ENCODE data around the gene AKT3.

Gene AKT3

DNA sequence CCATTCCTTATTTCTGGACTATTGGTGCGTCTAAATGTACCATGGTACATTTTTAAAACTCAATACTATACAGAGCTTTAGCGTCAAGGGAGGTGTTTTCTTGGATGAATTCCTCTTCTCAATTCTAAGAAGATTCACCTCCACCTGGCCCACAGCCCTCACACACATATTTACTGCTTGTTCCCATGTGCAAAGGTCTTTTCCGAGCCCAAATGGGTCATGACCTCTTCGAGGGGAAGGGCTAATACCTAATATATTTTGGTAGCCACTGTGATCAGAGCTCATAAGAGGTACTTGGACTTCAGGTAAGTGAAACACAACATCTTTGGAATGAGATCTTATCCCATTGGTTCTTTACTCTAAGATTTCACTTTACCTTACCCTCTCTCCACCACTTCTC is 388.3 kb downstream of the AKT3 start:
- no peak for DNase-seq (ENCODE audit: low spot score)

DNA sequence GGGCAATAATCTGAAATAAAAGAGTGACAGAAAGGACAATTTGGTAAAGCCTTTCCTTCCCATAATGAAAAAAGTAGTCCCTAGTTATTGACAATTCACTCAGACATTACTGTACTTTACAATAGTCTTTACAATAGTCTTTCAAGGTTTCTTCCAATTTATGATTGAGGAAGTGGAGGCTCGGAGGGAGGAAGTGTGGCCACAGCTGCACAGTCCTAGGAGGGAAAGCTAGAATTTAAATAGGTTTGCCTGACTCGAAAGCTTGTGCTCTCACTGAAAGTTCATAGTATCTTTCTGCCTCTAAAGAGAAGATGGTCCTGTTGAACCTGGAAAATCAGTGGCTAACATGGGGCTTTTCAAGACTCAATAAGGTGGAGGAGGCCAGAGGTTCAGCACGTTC is 391.0 kb downstream of the AKT3 start:
- DNase-seq (ENCODE audit: low spot score) = no peak

DNA sequence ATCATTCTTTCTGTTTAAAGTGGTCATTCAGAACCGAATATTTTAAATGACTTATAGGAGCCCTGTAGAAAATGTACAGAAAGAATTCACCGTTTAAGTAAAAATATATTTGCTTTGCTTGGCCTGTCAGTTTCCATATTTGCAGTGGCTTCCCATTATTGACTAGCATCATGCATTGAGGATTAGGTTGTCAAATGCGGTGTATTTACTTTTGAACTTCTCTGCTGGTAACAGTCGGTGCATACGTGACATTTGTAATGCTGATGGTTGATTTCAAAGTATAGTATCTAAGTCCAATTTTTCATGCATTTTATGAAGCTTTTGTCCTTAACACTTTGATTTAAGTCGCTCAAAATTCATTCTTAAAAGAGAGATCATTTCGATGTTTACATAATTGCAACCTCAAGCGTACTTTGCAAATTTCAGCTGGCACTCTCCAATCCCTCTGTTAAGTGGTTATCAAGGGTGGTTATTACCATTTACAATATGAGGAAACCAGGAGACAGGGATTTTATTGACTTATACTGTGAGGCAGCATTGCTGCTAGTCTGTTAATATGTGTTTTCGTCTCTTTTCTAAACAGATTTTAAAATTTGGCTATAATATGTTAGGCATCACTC is 392.6 kb downstream of the AKT3 start:
- no peak for DNase-seq (ENCODE audit: low spot score)

DNA sequence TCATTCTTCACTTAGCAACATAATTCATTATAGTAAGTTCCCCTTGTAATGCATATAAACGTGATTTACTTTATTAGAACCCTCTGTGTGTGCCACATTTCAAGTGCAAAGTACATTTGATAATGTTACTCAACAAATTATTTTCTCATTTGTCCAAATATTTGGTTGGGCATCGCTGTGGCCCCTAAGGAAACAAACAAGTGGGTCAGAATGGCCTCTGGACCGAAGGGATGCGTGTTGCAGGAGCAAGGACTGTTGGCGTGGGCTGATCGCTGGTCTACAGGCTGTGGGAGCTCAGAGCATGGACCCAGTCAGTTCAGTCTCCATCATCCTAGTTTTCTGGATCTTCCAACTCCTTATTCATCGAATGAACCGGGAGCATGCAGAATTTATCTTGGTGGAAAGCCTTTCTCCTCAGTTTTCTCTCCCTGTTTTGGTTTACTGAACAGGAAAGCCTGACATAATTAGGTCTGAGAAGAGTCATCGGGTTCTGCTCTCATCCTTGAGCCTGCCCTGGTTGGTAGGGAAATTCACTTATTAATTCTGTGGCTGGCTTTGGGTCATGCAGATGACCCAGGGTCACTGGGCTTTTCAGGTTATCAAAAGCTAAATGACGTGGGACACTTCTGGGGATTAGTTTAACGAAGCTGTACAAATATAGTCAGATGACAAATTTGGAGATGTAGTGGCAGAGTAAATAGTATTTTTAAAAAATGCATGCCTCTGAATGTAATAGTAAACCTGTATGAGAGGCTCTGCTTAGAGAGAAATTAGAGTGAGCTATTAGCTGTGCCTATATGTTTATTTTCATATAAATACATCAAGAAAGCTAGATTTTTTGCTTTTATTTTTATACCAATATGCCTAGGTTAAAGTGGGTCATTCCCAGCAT is 394.0 kb downstream of the AKT3 start:
- DNase-seq (ENCODE audit: low spot score) = no peak

GRCh38 chr1:243454328-243454997 is 395.6 kb downstream of the AKT3 start:
- no peak for DNase-seq (ENCODE audit: low spot score)

- no peak for DNase-seq (ENCODE audit: low spot score)
These were observed 398.0 kb downstream of the AKT3 start for GRCh38 chr1:243452092-243452491.

GRCh38 chr1:243449373-243449772 is 400.7 kb downstream of the AKT3 start:
- no peak for DNase-seq (ENCODE audit: low spot score)

- DNase-seq (ENCODE audit: low spot score) = no peak
These were observed 402.2 kb downstream of the AKT3 start for GRCh38 chr1:243447844-243448243.

DNA sequence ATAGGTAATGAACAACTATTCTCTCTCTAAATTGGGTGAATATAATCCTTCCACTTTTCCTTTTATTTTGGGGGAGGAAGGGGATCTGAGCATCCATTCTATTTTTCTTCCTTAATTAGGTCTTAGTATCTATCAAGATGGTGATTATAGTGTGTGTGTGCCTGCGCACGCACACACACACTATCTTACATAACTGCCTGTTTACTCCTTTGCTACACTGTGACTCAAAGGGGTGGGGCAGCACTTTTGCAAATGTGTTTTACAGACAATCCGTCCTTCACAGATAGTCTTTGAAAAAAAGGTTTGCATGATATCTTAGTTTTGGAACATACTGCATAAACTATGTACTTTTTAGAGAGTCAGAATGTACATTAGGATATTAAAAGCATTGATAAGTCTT is 402.7 kb downstream of the AKT3 start:
- no peak for DNase-seq (ENCODE audit: low spot score)

DNA sequence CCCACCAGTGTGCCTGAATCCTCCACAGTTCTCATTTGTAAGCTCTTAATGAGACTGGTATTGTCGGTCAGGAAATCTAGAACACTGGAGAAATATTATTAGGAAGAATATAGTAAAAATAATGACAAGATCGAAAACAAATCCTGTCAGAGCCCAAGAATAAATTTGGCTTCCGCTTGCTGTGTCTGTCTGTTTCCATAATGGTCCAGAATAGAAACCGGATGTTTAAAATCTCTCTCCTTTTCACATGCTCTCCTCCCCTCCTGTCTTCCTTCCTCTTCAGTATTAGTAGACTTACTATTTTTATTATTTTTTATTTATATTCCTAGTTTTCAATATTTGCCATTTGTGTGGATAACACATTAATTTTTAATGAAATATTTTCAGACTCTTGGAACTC is 406.5 kb downstream of the AKT3 start:
- no peak for DNase-seq (ENCODE audit: low spot score)

GRCh38 chr1:243441601-243442000 is 408.4 kb downstream of the AKT3 start:
- DNase-seq (ENCODE audit: low spot score) = no peak

DNA sequence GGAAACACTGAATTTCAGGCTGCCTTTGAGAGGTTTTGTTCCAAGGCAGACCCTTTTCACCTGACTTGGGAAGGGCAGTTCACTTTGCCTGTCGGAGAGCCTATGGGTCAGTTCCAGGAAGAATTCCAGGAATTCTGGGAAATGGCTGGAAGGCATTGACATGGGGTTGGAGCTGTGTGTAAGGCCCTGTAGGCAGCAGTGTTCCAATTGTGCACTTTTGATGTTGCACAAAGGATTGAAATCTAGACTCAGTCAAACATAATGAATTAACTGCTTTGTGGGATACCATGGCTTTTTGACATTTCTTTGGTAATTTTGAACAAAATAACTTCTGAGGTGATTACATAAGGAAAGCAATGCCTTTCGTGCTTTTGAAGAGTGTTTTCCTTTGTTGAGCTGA is 409.6 kb downstream of the AKT3 start:
- DNase-seq (ENCODE audit: low spot score) = no peak

DNA sequence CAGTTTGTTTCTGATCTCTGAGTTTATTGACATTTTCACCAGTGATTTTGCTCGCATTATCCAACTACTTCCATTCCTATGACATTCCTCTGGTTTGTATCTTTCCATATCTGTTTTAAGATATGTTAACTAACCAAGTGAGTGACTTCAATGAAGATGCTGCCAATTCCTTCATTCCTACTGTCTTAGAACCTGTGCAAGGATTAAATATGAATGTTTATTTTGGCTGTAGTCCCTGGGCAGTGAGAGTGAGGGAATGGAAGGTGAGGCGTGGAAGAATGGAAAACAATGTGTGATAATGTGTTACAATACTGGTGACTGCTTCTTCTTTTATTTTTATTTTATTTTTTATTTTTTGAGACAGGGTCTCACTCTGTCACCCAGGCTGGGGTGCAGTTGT is 411.2 kb downstream of the AKT3 start:
- no peak for DNase-seq (ENCODE audit: low spot score)

Measured in CD4-positive, alpha-beta T cell treated with Interleukin-6 at 100 ng/mL for 8 hours (primary cell).